ENCODE results near the gene FAM120B.

The FAM120B gene

DNA sequence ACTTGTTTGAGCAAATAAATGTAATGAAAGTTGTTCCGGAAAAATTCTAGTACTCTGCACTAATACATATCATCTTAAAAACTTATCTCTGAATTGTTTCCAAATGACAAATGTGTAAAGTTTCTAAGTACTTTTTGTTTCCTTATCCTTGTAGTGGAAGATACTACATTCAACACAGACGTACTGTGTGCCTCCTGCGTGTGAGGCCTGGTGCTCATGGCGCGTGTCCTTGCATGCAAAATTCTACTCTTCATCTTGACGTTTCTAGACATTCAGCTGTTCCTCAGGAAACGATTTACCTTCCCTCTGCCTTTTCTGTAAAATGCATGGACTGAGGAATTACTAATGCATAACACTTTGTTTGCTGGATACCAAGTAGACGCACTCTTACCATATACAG lies 27.1 kb upstream of the FAM120B start:
- no peak for TF ChIP-seq SPI1 (IDR thresholded peaks at IDR 0.05; ENCODE audit: borderline replicate concordance, low read depth)
- TF ChIP-seq, protein P1, sequence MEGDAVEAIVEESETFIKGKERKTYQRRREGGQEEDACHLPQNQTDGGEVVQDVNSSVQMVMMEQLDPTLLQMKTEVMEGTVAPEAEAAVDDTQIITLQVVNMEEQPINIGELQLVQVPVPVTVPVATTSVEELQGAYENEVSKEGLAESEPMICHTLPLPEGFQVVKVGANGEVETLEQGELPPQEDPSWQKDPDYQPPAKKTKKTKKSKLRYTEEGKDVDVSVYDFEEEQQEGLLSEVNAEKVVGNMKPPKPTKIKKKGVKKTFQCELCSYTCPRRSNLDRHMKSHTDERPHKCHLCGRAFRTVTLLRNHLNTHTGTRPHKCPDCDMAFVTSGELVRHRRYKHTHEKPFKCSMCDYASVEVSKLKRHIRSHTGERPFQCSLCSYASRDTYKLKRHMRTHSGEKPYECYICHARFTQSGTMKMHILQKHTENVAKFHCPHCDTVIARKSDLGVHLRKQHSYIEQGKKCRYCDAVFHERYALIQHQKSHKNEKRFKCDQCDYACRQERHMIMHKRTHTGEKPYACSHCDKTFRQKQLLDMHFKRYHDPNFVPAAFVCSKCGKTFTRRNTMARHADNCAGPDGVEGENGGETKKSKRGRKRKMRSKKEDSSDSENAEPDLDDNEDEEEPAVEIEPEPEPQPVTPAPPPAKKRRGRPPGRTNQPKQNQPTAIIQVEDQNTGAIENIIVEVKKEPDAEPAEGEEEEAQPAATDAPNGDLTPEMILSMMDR (IDR thresholded peaks at IDR 0.05; ENCODE audit: insufficient read depth, low read length) = no peak
- TF ChIP-seq GABPA (IDR thresholded peaks at IDR 0.05; ENCODE audit: low read depth) = no peak
- TF ChIP-seq POLR2AphosphoS5 (IDR thresholded peaks at IDR 0.05; ENCODE audit: low read depth) = no peak
- TF ChIP-seq, protein P2, sequence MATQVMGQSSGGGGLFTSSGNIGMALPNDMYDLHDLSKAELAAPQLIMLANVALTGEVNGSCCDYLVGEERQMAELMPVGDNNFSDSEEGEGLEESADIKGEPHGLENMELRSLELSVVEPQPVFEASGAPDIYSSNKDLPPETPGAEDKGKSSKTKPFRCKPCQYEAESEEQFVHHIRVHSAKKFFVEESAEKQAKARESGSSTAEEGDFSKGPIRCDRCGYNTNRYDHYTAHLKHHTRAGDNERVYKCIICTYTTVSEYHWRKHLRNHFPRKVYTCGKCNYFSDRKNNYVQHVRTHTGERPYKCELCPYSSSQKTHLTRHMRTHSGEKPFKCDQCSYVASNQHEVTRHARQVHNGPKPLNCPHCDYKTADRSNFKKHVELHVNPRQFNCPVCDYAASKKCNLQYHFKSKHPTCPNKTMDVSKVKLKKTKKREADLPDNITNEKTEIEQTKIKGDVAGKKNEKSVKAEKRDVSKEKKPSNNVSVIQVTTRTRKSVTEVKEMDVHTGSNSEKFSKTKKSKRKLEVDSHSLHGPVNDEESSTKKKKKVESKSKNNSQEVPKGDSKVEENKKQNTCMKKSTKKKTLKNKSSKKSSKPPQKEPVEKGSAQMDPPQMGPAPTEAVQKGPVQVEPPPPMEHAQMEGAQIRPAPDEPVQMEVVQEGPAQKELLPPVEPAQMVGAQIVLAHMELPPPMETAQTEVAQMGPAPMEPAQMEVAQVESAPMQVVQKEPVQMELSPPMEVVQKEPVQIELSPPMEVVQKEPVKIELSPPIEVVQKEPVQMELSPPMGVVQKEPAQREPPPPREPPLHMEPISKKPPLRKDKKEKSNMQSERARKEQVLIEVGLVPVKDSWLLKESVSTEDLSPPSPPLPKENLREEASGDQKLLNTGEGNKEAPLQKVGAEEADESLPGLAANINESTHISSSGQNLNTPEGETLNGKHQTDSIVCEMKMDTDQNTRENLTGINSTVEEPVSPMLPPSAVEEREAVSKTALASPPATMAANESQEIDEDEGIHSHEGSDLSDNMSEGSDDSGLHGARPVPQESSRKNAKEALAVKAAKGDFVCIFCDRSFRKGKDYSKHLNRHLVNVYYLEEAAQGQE (IDR thresholded peaks at IDR 0.05; ENCODE audit: insufficient replicate concordance, low read depth) = no peak
- no peak overlapping the region for H3K27ac ChIP-seq (replicated peaks)
- H3K27me3 ChIP-seq (ENCODE audit: insufficient read depth, poor library complexity, severe bottlenecking) = no peaks in the 10 kb centered on the region
- H3K4me3 ChIP-seq (replicated peaks; ENCODE audit: insufficient read depth, low read length) = no peak overlapping the region
- no peak for DNase-seq (ENCODE audit: low read depth in 1 of 2, low spot score in 1 of 2)

DNA sequence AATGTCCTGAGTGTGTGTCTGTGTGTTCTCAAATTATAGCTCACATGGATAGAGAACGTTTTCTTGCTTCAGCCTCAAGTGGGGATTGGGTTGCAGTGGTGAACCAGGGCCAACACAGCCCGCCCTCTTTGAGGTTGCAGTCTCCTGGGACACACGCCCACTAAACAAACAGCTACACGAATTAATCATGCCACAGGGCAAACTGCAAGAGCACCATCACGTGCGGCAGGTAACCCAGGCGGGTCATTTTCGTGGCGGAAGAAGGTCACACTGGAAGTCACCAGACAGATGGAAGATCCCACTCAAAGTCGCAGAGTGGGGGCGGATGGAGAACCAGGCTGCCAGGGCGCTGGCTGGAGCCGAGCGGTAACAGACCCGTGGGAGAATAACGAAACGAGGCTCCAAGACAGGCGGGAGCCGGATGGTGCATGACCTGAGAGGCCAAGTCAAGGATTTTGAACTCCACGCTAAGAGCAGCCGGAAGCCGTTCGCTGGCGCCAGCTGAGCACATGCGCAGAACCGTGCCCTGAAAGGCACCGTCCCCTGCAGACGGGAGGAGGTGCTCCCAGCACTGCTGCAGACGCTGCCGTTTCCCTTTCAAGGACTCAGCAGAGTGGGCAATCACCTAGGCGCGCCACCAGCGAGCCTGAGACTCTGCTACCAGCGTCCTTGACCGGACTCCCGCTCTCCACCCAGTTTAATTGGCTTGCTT lies 26.4 kb upstream of the FAM120B start:
- Histone ChIP-seq H3K27ac (replicated peaks) (no peak overlapping the region), H3K27me3 (ENCODE audit: insufficient read depth, poor library complexity, severe bottlenecking) (no peaks in the 10 kb centered on the region)

DNA sequence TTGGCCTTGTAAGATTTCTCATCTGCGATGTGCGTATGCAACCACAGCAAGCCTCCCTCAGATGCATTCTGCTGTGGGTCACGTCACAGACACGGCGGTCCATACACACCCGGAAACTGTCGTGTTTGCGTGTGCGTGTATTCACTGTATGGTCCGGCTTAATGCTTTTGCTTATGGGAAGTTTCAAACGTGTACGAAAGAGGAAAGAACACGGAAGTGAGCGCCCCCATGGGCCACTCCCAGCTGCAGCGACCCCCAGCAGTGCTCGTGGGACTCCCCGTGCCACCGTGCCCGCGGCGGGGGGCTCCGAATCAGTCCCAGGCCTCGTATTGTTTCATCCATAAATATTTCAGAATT lies 25.9 kb upstream of the FAM120B start:
- peaks cover 4% of the 10 kb centered on the region for H3K27me3 ChIP-seq (ENCODE audit: insufficient read depth, poor library complexity, severe bottlenecking)
- no peak for TF ChIP-seq POLR2AphosphoS5 (IDR thresholded peaks at IDR 0.05; ENCODE audit: low read depth)
- TF ChIP-seq GABPA (IDR thresholded peaks at IDR 0.05; ENCODE audit: low read depth) = no peak
- TF ChIP-seq, protein P2 (IDR thresholded peaks at IDR 0.05; ENCODE audit: insufficient replicate concordance, low read depth) = no peak
- TF ChIP-seq, protein P1 (IDR thresholded peaks at IDR 0.05; ENCODE audit: insufficient read depth, low read length) = no peak
- no peak overlapping the region for H3K4me3 ChIP-seq (replicated peaks; ENCODE audit: insufficient read depth, low read length)
- no peak for DNase-seq (ENCODE audit: low read depth in 1 of 2, low spot score in 1 of 2)
- no peak overlapping the region for H3K27ac ChIP-seq (replicated peaks)

More for the DNA sequence above, 26.4 kb upstream of the FAM120B start:
- no peak overlapping the region for H3K4me3 ChIP-seq (replicated peaks; ENCODE audit: insufficient read depth, low read length)
- no peak for DNase-seq (ENCODE audit: low read depth in 1 of 2, low spot score in 1 of 2)
- no peak for TF ChIP-seq SPI1 (IDR thresholded peaks at IDR 0.05; ENCODE audit: borderline replicate concordance, low read depth)
- TF ChIP-seq GABPA (IDR thresholded peaks at IDR 0.05; ENCODE audit: low read depth) = no peak
- TF ChIP-seq POLR2AphosphoS5 (IDR thresholded peaks at IDR 0.05; ENCODE audit: low read depth) = no peak
- TF ChIP-seq, protein P1 (IDR thresholded peaks at IDR 0.05; ENCODE audit: insufficient read depth, low read length) = no peak
- TF ChIP-seq, protein P2 (IDR thresholded peaks at IDR 0.05; ENCODE audit: insufficient replicate concordance, low read depth) = no peak

All from HL-60 (cell line).